ENCODE measurements around the gene CBFA2T2. TPM values are rescaled to one million over a fixed set of nuclear protein-coding genes. Genes with fewer than 3 reads are reported as not detected.
A peak's percentile ranks its signal among the peaks of the same experiment; 100 is the strongest.

The CBFA2T2 gene
- total and polyA plus RNA-seq, 10 of the 15 experiments (the other 5 are each of a cell fraction or from before 2014, with no cell fraction given) = 0.61 to 8.6 (median 5.5) TPM

DNA sequence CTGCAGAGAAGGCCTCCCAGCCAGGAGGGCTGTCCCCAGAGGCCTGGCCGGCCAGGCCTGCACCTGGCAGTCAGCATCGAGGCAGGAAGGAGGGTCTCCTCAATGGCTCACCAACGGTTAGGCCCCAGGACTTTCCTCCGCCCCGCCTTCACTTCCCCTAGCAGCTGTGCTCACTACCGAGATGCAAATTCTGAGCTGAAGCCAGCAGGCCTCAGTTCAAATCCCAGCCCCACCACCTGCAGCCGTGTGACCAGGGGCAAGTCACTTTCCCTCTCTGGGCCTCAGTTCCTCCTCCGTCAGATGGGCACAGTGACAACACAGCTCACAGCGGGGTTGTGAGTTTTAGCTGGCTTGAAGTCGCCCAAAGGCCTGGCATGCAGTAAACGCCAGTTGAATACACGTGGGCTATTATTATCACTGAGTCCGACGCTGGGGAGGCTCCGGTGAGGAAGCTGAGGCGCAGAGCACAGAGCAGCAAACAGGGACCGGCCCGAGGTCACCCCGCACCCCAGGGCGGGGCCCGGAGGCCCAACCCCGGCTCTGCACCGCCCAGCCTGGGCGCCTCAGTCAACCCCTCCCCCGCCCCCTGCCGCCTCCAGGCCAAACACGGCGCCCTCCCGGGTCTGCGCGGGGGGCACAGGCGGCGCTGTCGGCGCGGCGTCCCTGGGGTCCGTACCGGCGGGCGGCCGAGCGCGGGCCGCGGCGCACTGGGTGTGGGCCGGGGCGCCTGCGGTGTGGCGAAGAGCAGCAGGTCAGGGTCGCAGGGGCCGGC is 195.6 kb downstream of the CBFA2T2 start (continued):
- TF ChIP-seq IKZF1 (conservative IDR thresholded peaks at IDR 0.05) = no peak
- TF ChIP-seq MXI1 (IDR thresholded peaks at IDR 0.05; ENCODE audit: low read depth, low read length) = peak; percentile 34; the same call in 1 of the 2 replicates
- TF ChIP-seq TAF1 (IDR thresholded peaks at IDR 0.05; ENCODE audit: borderline replicate concordance, low read depth, low read length) = peak; percentile 34; the same call in 1 of the 2 replicates
- TF ChIP-seq TCF3 (IDR thresholded peaks at IDR 0.05; ENCODE audit: borderline replicate concordance, insufficient read depth, low read depth, low read length) = peak; percentile 70
- peak; percentile 28; the same call in 1 of the 2 replicates for TF ChIP-seq YY1 (IDR thresholded peaks at IDR 0.05; ENCODE audit: low read depth, low read length)
- peak; percentile 23; the same call in 1 of the 2 replicates for TF ChIP-seq RUNX3 (IDR thresholded peaks at IDR 0.05; ENCODE audit: low read length)
- TF ChIP-seq MEF2B (IDR thresholded peaks at IDR 0.05; ENCODE audit: partially characterized antibody, poor library complexity, severe bottlenecking) = peak; percentile 44
- 0 out of 2 replicates have a peak, but pooled peaks have one; percentile 20 for TF ChIP-seq NBN (IDR thresholded peaks at IDR 0.05)
- no peak for TF ChIP-seq PAX8 (IDR thresholded peaks at IDR 0.05)
- TF ChIP-seq SP1 (IDR thresholded peaks at IDR 0.05; ENCODE audit: low read depth, low read length) = no peak

DNA sequence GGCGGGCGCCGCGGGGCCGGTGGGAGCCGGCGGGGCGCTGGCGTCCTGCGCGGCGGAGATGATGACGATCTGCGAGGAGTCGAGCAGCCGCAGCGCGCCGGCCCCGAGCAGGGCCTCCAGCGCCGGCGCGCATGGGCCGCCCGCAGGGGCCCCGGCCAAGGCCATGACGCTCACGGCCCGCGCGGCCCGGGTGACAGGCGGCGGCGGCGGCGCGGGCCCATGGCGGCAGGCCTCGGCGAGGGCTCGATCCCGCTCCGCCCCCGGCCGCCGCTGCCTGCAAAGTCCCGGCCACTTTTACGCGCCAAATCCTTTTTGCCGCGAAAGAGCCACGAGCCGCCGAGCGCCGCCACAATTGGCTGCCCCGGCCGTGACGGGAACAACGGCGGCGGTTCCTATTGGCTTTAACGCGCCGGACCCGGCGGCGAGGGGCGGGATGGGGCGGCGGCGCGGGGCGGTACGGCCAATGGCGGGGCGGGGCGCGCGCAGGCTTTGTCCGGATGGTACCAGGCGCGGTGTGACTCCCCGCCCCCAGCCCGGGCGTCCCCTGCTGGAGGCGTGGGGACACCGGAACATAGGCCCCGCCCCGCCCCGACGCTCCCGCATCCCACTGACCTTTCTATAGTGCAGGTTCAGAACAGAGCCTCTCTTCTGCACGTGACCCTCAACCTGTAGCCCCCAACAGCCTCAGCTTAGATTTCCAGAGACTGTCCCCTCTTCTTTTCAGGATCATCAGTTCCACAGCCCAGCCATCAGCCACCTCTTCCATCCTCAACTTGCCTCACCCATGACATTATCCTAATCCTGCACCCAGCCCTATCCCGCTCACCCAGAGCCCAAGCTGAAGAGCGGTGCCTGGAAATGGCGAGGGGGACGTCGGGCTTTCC is 196.4 kb downstream of the CBFA2T2 start, which contains the start of gene E2F1:
TSS of gene E2F1 (minus strand) at position 286 of the 884 bp plus-strand sequence. CDS start at position 165, 121 bp downstream.
- Histone ChIP-seq H2AFZ (ENCODE audit: control insufficient read depth, low read depth, low read length) (peak within 1 kb of the TSS; percentile 80), H3K9ac (ENCODE audit: control insufficient read depth, insufficient read depth, low read length) (peak within 1 kb of the TSS; percentile 88), H3K9me3 (replicated peaks; ENCODE audit: control insufficient read depth, insufficient read depth, low read length) (no peaks in the 10 kb centered on the region), H3K4me2 (ENCODE audit: control insufficient read depth, insufficient read depth) (peak within 1 kb of the TSS; percentile 90), H3K4me3 (peak within 1 kb of the TSS; percentile 79), H3K27ac (ENCODE audit: control insufficient read depth, insufficient read depth) (peak within 1 kb of the TSS; percentile 88), H3K79me2 (ENCODE audit: control insufficient read depth, insufficient read depth, low read length) (peaks cover 37% of the 10 kb centered on the region), H3K4me1 (ENCODE audit: control insufficient read depth, insufficient read depth, low read length) (peaks cover 33% of the 10 kb centered on the region), H3K27me3 (replicated peaks in 1 of 2; ENCODE audit: control insufficient read depth in 2 of 2, insufficient read depth in 2 of 2, low read length in 1 of 2) (no peaks in the 10 kb centered on the region), H3K36me3 (ENCODE audit: control insufficient read depth in 2 of 2, insufficient read depth in 2 of 2, low read length in 1 of 2) (no peaks in the 10 kb centered on the region), H4K20me1 (ENCODE audit: control insufficient read depth, insufficient read depth) (no peaks in the 10 kb centered on the region)
- no TSS peak for BruUV-seq (replicated peaks)
- ChIA-PET CTCF (interaction anchor here (1.1 to 5.6 kb wide), 3 partner anchors 19 to 197 kb away, joined by 3 to 38 read pairs (median 5); partner anchors contain the start of gene ACTL10), POLR2A (interaction anchor here (1.1 to 1.7 kb wide), 5 partner anchors 14 to 46 kb away, joined by 3 to 7 read pairs (median 5); partner anchors contain the start of gene ZNF341), RAD21 (ENCODE audit: unreplicated experiment) (interaction anchor here (0.8 to 1.9 kb wide), 3 partner anchors 18 to 46 kb away, joined by 3 to 7 read pairs (median 4); partner anchors contain the start of gene PXMP4), SMC1A (ENCODE audit: uncharacterized antibody, unreplicated experiment) (no interaction called here)
- FAIRE-seq (peak; percentile 13), DNase-seq (ENCODE audit: low read depth, low spot score) (peak; percentile 61), ATAC-seq (peak; percentile 95)
- WGBS (ENCODE audit: insufficient coverage, insufficient replicate concordance, low lambda C conversion rate, missing lambda C conversion rate) = 2% methylated on average over 68 of the region's 101 CpGs
- intact Hi-C loops (cut with micrococcal nuclease; ENCODE audit: unreplicated experiment) (loop anchor here (1.0 to 10.0 kb wide), 4 partner anchors 46 to 308 kb away; partner anchors contain the start of genes CHMP4B and RALY), in situ Hi-C loops (cut with MboI) (no loop called here)
- no peak for TF ChIP-seq ZSCAN29 (IDR thresholded peaks at IDR 0.05)
- no peak for TF ChIP-seq DPF2 (IDR thresholded peaks at IDR 0.05)
- TF ChIP-seq, protein P1, sequence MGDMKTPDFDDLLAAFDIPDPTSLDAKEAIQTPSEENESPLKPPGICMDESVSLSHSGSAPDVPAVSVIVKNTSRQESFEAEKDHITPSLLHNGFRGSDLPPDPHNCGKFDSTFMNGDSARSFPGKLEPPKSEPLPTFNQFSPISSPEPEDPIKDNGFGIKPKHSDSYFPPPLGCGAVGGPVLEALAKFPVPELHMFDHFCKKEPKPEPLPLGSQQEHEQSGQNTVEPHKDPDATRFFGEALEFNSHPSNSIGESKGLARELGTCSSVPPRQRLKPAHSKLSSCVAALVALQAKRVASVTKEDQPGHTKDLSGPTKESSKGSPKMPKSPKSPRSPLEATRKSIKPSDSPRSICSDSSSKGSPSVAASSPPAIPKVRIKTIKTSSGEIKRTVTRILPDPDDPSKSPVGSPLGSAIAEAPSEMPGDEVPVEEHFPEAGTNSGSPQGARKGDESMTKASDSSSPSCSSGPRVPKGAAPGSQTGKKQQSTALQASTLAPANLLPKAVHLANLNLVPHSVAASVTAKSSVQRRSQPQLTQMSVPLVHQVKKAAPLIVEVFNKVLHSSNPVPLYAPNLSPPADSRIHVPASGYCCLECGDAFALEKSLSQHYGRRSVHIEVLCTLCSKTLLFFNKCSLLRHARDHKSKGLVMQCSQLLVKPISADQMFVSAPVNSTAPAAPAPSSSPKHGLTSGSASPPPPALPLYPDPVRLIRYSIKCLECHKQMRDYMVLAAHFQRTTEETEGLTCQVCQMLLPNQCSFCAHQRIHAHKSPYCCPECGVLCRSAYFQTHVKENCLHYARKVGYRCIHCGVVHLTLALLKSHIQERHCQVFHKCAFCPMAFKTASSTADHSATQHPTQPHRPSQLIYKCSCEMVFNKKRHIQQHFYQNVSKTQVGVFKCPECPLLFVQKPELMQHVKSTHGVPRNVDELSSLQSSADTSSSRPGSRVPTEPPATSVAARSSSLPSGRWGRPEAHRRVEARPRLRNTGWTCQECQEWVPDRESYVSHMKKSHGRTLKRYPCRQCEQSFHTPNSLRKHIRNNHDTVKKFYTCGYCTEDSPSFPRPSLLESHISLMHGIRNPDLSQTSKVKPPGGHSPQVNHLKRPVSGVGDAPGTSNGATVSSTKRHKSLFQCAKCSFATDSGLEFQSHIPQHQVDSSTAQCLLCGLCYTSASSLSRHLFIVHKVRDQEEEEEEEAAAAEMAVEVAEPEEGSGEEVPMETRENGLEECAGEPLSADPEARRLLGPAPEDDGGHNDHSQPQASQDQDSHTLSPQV (IDR thresholded peaks at IDR 0.05) = no peak
- no peak for TF ChIP-seq RAD21 (IDR thresholded peaks at IDR 0.05; ENCODE audit: insufficient read depth, low read depth, low read length)
- peak; percentile 8 for TF ChIP-seq NR2F1 (conservative IDR thresholded peaks at IDR 0.05)
- TF ChIP-seq, protein P2, sequence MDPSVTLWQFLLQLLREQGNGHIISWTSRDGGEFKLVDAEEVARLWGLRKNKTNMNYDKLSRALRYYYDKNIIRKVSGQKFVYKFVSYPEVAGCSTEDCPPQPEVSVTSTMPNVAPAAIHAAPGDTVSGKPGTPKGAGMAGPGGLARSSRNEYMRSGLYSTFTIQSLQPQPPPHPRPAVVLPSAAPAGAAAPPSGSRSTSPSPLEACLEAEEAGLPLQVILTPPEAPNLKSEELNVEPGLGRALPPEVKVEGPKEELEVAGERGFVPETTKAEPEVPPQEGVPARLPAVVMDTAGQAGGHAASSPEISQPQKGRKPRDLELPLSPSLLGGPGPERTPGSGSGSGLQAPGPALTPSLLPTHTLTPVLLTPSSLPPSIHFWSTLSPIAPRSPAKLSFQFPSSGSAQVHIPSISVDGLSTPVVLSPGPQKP (IDR thresholded peaks at IDR 0.05; ENCODE audit: low read depth, low read length) = no peak
- TF ChIP-seq YBX1 (IDR thresholded peaks at IDR 0.05) = no peak
